ENCODE data around the gene ANO6. TPM values are rescaled to one million over a fixed set of nuclear protein-coding genes. Genes with fewer than 3 reads are reported as not detected.

Gene ANO6
- total RNA-seq, 2 donors from 2014 or later, result 114 to 139 TPM

DNA sequence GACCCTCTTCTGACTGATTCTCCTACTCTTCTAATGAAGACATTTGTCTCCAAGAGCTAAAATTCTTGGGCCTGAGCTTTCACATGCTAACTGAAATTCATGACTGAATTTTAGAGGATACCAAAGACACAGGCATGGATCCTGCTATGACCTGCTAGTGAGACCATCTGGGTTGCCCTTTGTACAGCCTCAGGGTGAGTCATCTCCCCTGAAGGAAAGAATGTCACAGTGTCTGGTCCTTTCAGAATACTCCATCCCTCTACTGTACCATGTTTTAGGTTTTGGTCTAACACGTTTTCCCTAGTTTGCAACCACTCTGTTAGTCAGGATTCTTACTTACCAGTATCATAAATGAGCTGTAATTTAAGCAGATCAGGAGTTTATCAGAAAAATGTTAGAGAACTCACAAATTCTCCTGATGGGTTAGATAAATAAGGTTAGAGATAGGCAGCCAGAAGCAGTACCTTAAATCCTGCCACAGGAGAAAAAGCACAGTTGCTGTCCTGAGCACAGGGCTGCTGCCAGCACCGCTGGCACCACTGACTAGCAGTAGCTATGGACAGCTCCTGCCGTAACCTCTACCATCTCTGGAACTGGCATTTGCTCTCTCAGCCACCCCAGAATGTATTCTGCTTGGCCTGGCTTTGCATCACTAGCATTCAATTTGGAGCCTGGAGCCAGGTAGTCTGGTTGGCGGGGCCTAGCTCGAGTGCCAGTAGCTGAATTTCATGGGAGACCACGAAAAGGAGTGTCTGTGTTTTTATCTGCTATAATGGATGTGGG is 127.6 kb downstream of the ANO6 start:
- no peak for ATAC-seq (ENCODE audit: insufficient number of reproducible peaks, low FRiP score, low read depth)
- H3K36me3 ChIP-seq, result peaks cover 6% of the 10 kb centered on the region
- TF ChIP-seq, protein P1, sequence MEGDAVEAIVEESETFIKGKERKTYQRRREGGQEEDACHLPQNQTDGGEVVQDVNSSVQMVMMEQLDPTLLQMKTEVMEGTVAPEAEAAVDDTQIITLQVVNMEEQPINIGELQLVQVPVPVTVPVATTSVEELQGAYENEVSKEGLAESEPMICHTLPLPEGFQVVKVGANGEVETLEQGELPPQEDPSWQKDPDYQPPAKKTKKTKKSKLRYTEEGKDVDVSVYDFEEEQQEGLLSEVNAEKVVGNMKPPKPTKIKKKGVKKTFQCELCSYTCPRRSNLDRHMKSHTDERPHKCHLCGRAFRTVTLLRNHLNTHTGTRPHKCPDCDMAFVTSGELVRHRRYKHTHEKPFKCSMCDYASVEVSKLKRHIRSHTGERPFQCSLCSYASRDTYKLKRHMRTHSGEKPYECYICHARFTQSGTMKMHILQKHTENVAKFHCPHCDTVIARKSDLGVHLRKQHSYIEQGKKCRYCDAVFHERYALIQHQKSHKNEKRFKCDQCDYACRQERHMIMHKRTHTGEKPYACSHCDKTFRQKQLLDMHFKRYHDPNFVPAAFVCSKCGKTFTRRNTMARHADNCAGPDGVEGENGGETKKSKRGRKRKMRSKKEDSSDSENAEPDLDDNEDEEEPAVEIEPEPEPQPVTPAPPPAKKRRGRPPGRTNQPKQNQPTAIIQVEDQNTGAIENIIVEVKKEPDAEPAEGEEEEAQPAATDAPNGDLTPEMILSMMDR (IDR thresholded peaks at IDR 0.05), result no peak
- H3K27ac ChIP-seq, result no peak overlapping the region
- no peaks in the 10 kb centered on the region for H3K27me3 ChIP-seq (replicated peaks; ENCODE audit: insufficient read depth)
- peaks cover 13 to 48% of the 10 kb centered on the region in 2 donors for H3K4me1 ChIP-seq (ENCODE audit: control insufficient read depth in 1 of 2, low read depth in 2 of 2)
- no peaks in the 10 kb centered on the region for H3K9me3 ChIP-seq
- DNase-seq (ENCODE audit: low spot score), result no peak
- H3K4me3 ChIP-seq, result no peak overlapping the region

DNA sequence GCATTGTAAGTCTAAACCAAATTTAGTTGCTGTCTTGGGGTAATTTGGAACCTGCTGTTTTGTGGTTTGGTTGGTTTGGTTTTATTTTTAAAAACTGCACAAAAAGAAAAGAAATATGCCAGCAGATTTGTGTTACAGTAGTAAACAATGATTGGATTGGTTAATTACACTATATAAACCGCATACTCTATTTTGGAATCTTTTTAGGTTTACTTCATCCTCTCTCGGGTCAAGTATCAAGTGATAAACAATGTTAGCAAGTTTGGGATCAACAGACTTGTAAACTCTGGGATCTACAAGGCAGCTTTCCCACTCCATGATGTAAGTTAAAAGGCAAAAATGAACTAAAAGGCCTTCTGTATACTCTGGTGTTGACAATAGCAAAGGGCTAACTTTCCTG is 132.4 kb downstream of the ANO6 start:
- H3K9me3 ChIP-seq, result no peaks in the 10 kb centered on the region
- H3K4me3 ChIP-seq, result no peak overlapping the region
- no peaks in the 10 kb centered on the region for H3K27me3 ChIP-seq (replicated peaks; ENCODE audit: insufficient read depth)
- TF ChIP-seq, protein P1 (IDR thresholded peaks at IDR 0.05), result no peak
- H3K27ac ChIP-seq, result no peak overlapping the region
- H3K4me1 ChIP-seq (ENCODE audit: control insufficient read depth in 1 of 2, low read depth in 2 of 2), result peaks cover 6 to 56% of the 10 kb centered on the region in 2 donors
- no peak for ATAC-seq (ENCODE audit: insufficient number of reproducible peaks, low FRiP score, low read depth)
- no peak for DNase-seq (ENCODE audit: low spot score)
- H3K36me3 ChIP-seq, result peaks cover 6% of the 10 kb centered on the region

- Histone ChIP-seq H3K4me1 (ENCODE audit: control insufficient read depth in 1 of 2, low read depth in 2 of 2) (peaks cover 6 to 51% of the 10 kb centered on the region in 2 donors), H3K27me3 (replicated peaks; ENCODE audit: insufficient read depth) (no peaks in the 10 kb centered on the region), H3K9me3 (no peaks in the 10 kb centered on the region), H3K4me3 (no peak overlapping the region), H3K27ac (no peak overlapping the region), H3K36me3 (peaks cover 6% of the 10 kb centered on the region)
- DNase-seq (ENCODE audit: low spot score) (no peak), ATAC-seq (ENCODE audit: insufficient number of reproducible peaks, low FRiP score, low read depth) (no peak)
- TF ChIP-seq, protein P1 (IDR thresholded peaks at IDR 0.05), result no peak
Measured at GRCh38 chr12:45348986-45349385, 133.1 kb downstream of the ANO6 start.

DNA sequence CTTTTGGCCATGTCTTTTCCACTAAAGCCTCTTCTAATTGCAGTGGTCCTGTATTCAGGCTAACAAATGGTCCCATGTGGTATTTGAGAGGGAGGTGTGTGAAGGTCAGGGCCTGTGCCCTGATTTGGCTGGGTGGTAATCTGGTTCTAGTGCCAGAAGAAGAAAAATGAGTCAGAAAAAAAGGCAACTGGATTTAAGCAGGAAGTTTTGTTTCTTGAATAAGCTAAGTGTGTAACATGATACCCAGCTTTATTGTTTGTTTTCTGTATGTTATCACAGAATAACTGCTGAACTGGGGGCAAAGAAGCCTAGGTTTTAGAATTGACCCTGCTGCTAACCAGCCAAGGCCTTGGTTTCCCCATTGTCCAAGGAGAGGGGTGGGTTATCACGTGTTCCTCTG is 134.0 kb downstream of the ANO6 start:
- peaks cover 6 to 57% of the 10 kb centered on the region in 2 donors for H3K4me1 ChIP-seq (ENCODE audit: control insufficient read depth in 1 of 2, low read depth in 2 of 2)
- TF ChIP-seq, protein P1 (IDR thresholded peaks at IDR 0.05), result no peak

GRCh38 chr12:45350861-45351260 is 135.0 kb downstream of the ANO6 start:
- H3K4me3 ChIP-seq, result no peak overlapping the region
- H3K4me1 ChIP-seq (ENCODE audit: control insufficient read depth in 1 of 2, low read depth in 2 of 2), result peaks cover 10 to 63% of the 10 kb centered on the region in 2 donors
- peaks cover 6% of the 10 kb centered on the region for H3K36me3 ChIP-seq
- no peaks in the 10 kb centered on the region for H3K9me3 ChIP-seq
- TF ChIP-seq, protein P1 (IDR thresholded peaks at IDR 0.05), result no peak
- peak overlapping the region in 1 of 2 donors; percentile 73 for H3K27ac ChIP-seq
- DNase-seq (ENCODE audit: low spot score) (no peak), ATAC-seq (ENCODE audit: insufficient number of reproducible peaks, low FRiP score, low read depth) (no peak)
- H3K27me3 ChIP-seq (replicated peaks; ENCODE audit: insufficient read depth), result no peaks in the 10 kb centered on the region

More for the DNA sequence above, 134.0 kb downstream of the ANO6 start:
- DNase-seq (ENCODE audit: low spot score), result no peak
- H3K36me3 ChIP-seq, result peaks cover 6% of the 10 kb centered on the region
- H3K27ac ChIP-seq, result peak overlapping the region in 1 of 2 donors; percentile 17
- no peak for ATAC-seq (ENCODE audit: insufficient number of reproducible peaks, low FRiP score, low read depth)
- no peaks in the 10 kb centered on the region for H3K9me3 ChIP-seq
- no peaks in the 10 kb centered on the region for H3K27me3 ChIP-seq (replicated peaks; ENCODE audit: insufficient read depth)
- no peak overlapping the region for H3K4me3 ChIP-seq
